ENCODE data around the gene CHRDL1.
"Not testable (repeated sequence)": the region's sequence is repeated elsewhere in the genome, so short reads cannot be mapped to it uniquely, and the experiment has no call there.

Gene CHRDL1

DNA sequence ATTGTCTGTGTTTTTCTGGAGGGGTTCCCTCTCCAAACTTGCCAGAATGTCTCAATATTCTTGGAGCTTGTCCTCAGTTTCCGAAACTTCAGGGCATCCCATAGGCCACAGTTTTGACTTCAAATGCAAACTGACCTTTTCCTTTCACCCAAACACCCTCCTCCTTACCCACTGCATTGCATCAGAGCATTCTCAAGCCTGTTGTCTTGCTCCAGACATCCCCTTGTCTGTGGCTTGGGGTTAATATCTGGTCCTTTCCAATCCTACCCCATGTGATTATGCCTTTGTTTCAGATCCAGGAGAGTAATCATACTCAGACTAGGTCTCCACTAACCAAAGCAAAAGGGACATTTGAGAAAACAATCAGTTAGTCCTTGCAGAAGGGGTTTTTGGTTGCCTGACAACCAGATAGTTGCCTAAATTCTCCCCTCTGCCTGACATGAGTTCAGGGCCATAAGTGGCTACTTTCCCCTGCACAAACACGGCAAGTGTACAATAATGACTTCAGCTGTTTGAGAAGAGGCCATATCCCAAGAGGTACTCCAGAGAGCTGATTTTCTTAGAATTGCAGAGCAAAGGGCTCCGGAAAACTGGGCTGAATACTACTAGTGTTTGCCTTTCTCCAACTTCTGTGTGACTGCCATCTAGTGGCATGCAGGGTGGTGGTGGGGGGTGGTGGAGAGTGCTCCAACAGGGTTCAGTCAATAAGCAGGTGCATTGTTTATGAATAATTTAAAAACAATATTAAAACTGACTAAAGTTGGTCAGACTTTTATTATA, 130.2 kb downstream of the CHRDL1 start:
- Histone ChIP-seq H3K4me3 (ENCODE audit: insufficient read length, low read depth) (no peak overlapping the region), H3K27me3 (ENCODE audit: insufficient read depth, insufficient read length) (no peaks in the 10 kb centered on the region), H3K9ac (ENCODE audit: insufficient read length, low read depth) (no peak overlapping the region), H3K4me1 (ENCODE audit: insufficient read depth, insufficient read length) (no peaks in the 10 kb centered on the region), H3K9me3 (ENCODE audit: insufficient read depth, low read length) (no peaks in the 10 kb centered on the region), H3K36me3 (ENCODE audit: insufficient read depth, insufficient read length, low read length) (no peaks in the 10 kb centered on the region)
- TF ChIP-seq YY1 (IDR thresholded peaks at IDR 0.05; ENCODE audit: insufficient read depth, insufficient read length) (no peak), ZNF274 (IDR thresholded peaks at IDR 0.05; ENCODE audit: low read depth, low read length) (no peak), SUZ12 (IDR thresholded peaks at IDR 0.05; ENCODE audit: extremely low read depth, insufficient read depth, insufficient read length) (no peak)
- DNase-seq (ENCODE audit: low read depth, low spot score) = peak; percentile 47

GRCh38 chrX:110657073-110657472, 138.5 kb downstream of the CHRDL1 start:
- TF ChIP-seq ZNF274 (IDR thresholded peaks at IDR 0.05; ENCODE audit: low read depth, low read length) (no peak), YY1 (IDR thresholded peaks at IDR 0.05; ENCODE audit: insufficient read depth, insufficient read length) (no peak), SUZ12 (IDR thresholded peaks at IDR 0.05; ENCODE audit: extremely low read depth, insufficient read depth, insufficient read length) (no peak)
- Histone ChIP-seq H3K9me3 (ENCODE audit: insufficient read depth, low read length) (no peaks in the 10 kb centered on the region), H3K36me3 (ENCODE audit: insufficient read depth, insufficient read length, low read length) (no peaks in the 10 kb centered on the region), H3K9ac (ENCODE audit: insufficient read length, low read depth) (no peak overlapping the region), H3K4me1 (ENCODE audit: insufficient read depth, insufficient read length) (peaks cover 4% of the 10 kb centered on the region), H3K4me3 (ENCODE audit: insufficient read length, low read depth) (no peak overlapping the region), H3K27me3 (ENCODE audit: insufficient read depth, insufficient read length) (no peaks in the 10 kb centered on the region)
- DNase-seq (ENCODE audit: low read depth, low spot score) = peak; percentile 27

GRCh38 chrX:110654280-110654679, 141.3 kb downstream of the CHRDL1 start:
- not testable (repeated sequence) for H3K27me3 ChIP-seq (ENCODE audit: insufficient read depth, insufficient read length); DNase-seq (ENCODE audit: low read depth, low spot score); H3K4me3 ChIP-seq (ENCODE audit: insufficient read length, low read depth); H3K4me1 ChIP-seq (ENCODE audit: insufficient read depth, insufficient read length); H3K9me3 ChIP-seq (ENCODE audit: insufficient read depth, low read length); H3K36me3 ChIP-seq (ENCODE audit: insufficient read depth, insufficient read length, low read length); H3K9ac ChIP-seq (ENCODE audit: insufficient read length, low read depth)

DNA sequence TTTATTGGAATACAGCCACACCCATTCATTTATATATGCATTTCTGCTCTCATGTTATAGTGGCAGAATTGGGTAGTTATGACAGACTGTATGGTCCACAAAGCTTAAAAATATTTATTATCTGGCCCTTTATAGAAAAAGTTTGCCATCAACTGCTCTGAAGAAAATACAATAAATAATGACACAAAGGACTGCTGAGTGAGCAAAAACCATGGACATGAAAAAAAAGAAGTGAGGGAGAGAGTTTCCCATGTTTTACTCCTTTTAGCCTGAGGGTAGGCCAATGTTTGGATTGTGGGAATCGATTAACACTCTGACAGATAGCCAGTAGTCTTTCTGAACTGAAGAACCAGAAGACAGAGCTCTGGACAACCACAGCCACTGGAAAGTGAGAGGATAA, 149.2 kb downstream of the CHRDL1 start:
- Histone ChIP-seq H3K4me3 (ENCODE audit: insufficient read length, low read depth) (no peak overlapping the region), H3K36me3 (ENCODE audit: insufficient read depth, insufficient read length, low read length) (no peaks in the 10 kb centered on the region), H3K27me3 (ENCODE audit: insufficient read depth, insufficient read length) (no peaks in the 10 kb centered on the region), H3K9ac (ENCODE audit: insufficient read length, low read depth) (no peak overlapping the region), H3K4me1 (ENCODE audit: insufficient read depth, insufficient read length) (no peaks in the 10 kb centered on the region), H3K9me3 (ENCODE audit: insufficient read depth, low read length) (no peaks in the 10 kb centered on the region)
- DNase-seq (ENCODE audit: low read depth, low spot score) = no peak
- no peak for TF ChIP-seq SUZ12 (IDR thresholded peaks at IDR 0.05; ENCODE audit: extremely low read depth, insufficient read depth, insufficient read length)
- no peak for TF ChIP-seq ZNF274 (IDR thresholded peaks at IDR 0.05; ENCODE audit: low read depth, low read length)
- no peak for TF ChIP-seq YY1 (IDR thresholded peaks at IDR 0.05; ENCODE audit: insufficient read depth, insufficient read length)

All from NT2/D1 (cell line).